GM12872 (cell line): ENCODE data around the gene USP21.

ENCODE experiments used
- CTCF ChIP-seq: IDR thresholded peaks from 3 replicates; pipeline ENCODE4 v1.5.1; 2011; ENCODE audit warnings: low read depth, mild to moderate bottlenecking, low read length, moderate library complexity; ENCODE audit not compliant: insufficient read depth

The USP21 gene

GRCh38 chr1:161138431-161138830, 20.9 kb upstream of the USP21 start:
- no peak for TF ChIP-seq CTCF

GRCh38 chr1:161139766-161140165, 19.5 kb upstream of the USP21 start:
- peak; percentile 40; the same call in 2 of the 3 replicates for TF ChIP-seq CTCF

- TF ChIP-seq CTCF: no peak
Observed at GRCh38 chr1:161140755-161141400, 18.4 kb upstream of the USP21 start.

GRCh38 chr1:161145832-161146231, 13.5 kb upstream of the USP21 start:
- no peak for TF ChIP-seq CTCF

- no peak for TF ChIP-seq CTCF
Observed at GRCh38 chr1:161153176-161153575, 6.1 kb upstream of the USP21 start.

GRCh38 chr1:161153682-161154337, 5.5 kb upstream of the USP21 start, which contains the start of gene UFC1:
Gene UFC1, plus strand, starts transcription at chr1:161153978. Its CDS starts 20 bp downstream, at chr1:161153998.
- TF ChIP-seq CTCF: no peak

GRCh38 chr1:161157867-161158266, 1.4 kb upstream of the USP21 start:
- TF ChIP-seq CTCF: no peak
